Effector CD8-positive, alpha-beta T cell (primary cell): ENCODE measurements around the gene DENND1A.
"Not testable (repeated sequence)": the region's sequence is repeated elsewhere in the genome, so short reads cannot be mapped to it uniquely, and the experiment has no call there.

Source experiments
- DNase-seq: peaks from one replicate; lab custom pipeline; 2025; lab: John Stamatoyannopoulos, UW

The DENND1A gene

GRCh38 chr9:123948286-123948685 lies 18.4 kb upstream of the DENND1A start:
- no peak for DNase-seq

- no peak for DNase-seq
Observed at GRCh38 chr9:123947326-123947725, 17.4 kb upstream of the DENND1A start.

GRCh38 chr9:123946101-123946821 lies 16.3 kb upstream of the DENND1A start:
- DNase-seq = no peak

- no peak for DNase-seq
Observed at GRCh38 chr9:123945532-123945931, 15.6 kb upstream of the DENND1A start.

GRCh38 chr9:123944464-123944863 lies 14.5 kb upstream of the DENND1A start:
- DNase-seq = not testable (repeated sequence)

GRCh38 chr9:123943671-123944070 lies 13.7 kb upstream of the DENND1A start:
- DNase-seq = no peak

- no peak for DNase-seq
Observed at GRCh38 chr9:123942542-123942941, 12.6 kb upstream of the DENND1A start.

- no peak for DNase-seq
Observed at GRCh38 chr9:123941524-123942070, 11.7 kb upstream of the DENND1A start.

- no peak for DNase-seq
Observed at GRCh38 chr9:123940721-123941523, 11.0 kb upstream of the DENND1A start.

- no peak for DNase-seq
Observed at GRCh38 chr9:123938401-123938800, 8.5 kb upstream of the DENND1A start.

- DNase-seq = not testable (repeated sequence)
Observed at GRCh38 chr9:123936575-123936974, 6.6 kb upstream of the DENND1A start.

GRCh38 chr9:123933440-123934212 lies 3.7 kb upstream of the DENND1A start:
- no peak for DNase-seq

GRCh38 chr9:123929177-123929869 lies 603 bp downstream of the DENND1A start:
- no peak for DNase-seq

- DNase-seq = no peak
Observed at GRCh38 chr9:123928533-123929176, 1.3 kb downstream of the DENND1A start.

GRCh38 chr9:123927625-123928532 lies 2.0 kb downstream of the DENND1A start:
- DNase-seq = no peak

GRCh38 chr9:123926941-123927340 lies 3.0 kb downstream of the DENND1A start:
- no peak for DNase-seq

GRCh38 chr9:123925819-123926218 lies 4.1 kb downstream of the DENND1A start:
- DNase-seq = no peak

- DNase-seq = no peak
Observed at GRCh38 chr9:123925161-123925560, 4.8 kb downstream of the DENND1A start.

- no peak for DNase-seq
Observed at GRCh38 chr9:123924727-123925126, 5.2 kb downstream of the DENND1A start.

- no peak for DNase-seq
Observed at GRCh38 chr9:123923884-123924283, 6.0 kb downstream of the DENND1A start.
